Right lobe of liver (tissue), 6 donors: ENCODE results near the gene TMPRSS7. TPM values are rescaled to one million over a fixed set of nuclear protein-coding genes. Genes with fewer than 3 reads are reported as not detected.

Experiments used
- ATAC-seq, 4 donors: fragments of 200-7000 bp; cut with Tn5 transposase; one replicate each; pipeline ENCODE4 v1.9.1; 2020; ENCODE audit warnings: mild to moderate bottlenecking in 4 of 4, moderate library complexity in 4 of 4
- DNase-seq, 3 donors: peaks; one replicate each; pipeline ENCODE4 v3.0.0-alpha.2; 2020
- H3K27ac ChIP-seq, 3 donors: fragments of 200-600 bp; one replicate each; pipeline ENCODE4 v1.8.0; 2022
- H3K27me3 ChIP-seq, 2 donors: fragments of 200-600 bp; one replicate each; pipeline ENCODE4 v1.8.0; 2022
- H3K36me3 ChIP-seq, 4 donors: fragments of 200-600 bp; sonication (generic) in 1 of 4; one replicate each; pipeline versions ENCODE4 v1.5.1 to v1.8.0; 2017 to 2022; ENCODE audit warnings: control low read depth in 1 of 4
- H3K4me1 ChIP-seq, 4 donors: fragments of 200-600 bp; sonication (generic) in 1 of 4; one replicate each; pipeline versions ENCODE4 v1.5.1 to v1.8.0; 2017 to 2022; ENCODE audit warnings: control low read depth in 1 of 4
- H3K4me3 ChIP-seq, 3 donors: fragments of 200-600 bp; one replicate each; pipeline ENCODE4 v1.8.0; 2022
- H3K9me3 ChIP-seq, 4 donors: fragments of 200-600 bp; sonication (generic) in 1 of 4; one replicate each; pipeline versions ENCODE4 v1.5.1 to v1.8.0; 2017 to 2022; ENCODE audit warnings: control low read depth in 1 of 4
- POLR2A ChIP-seq: fragments of 450-650 bp; IDR thresholded peaks from one replicate; pipeline ENCODE4 v1.6.1; 2017; ENCODE audit warnings: antibody characterized with exemption, mild to moderate bottlenecking
- WGBS: methylation state at CpG from one replicate; pipeline ENCODE4 v1.1.6; 2018; ENCODE audit warnings: low coverage, low lambda C conversion rate; ENCODE audit not compliant: insufficient coverage; ENCODE audit errors: missing lambda C conversion rate; 5-methylcytosine and 5-hydroxymethylcytosine counted together
- intact Hi-C, 2 donors: fragments of 100-400 bp; cut with DNase I; formaldehyde crosslinking; loops; one replicate each; pipeline versions ENCODE4 v1.11.2 to v1.14.1; 2022
- microRNA counts: library from miRNA; unstranded; fragments of <30 nt; microRNA quantifications from one replicate; lab custom pipeline; 2016
- microRNA-seq, 2 donors: library from miRNA; unstranded; fragments of <30 nt; microRNA quantifications; one replicate each; pipeline ENCODE4, GENCODE V29; 2019 to 2020
- small RNA-seq, 2 experiments: library from RNA; depleted of rRNA; stranded (forward); fragments of <200 nt; gene quantifications; one replicate each; pipeline ENCODE3, GENCODE V24; 2016
- total RNA-seq, 6 experiments: library from RNA; depleted of rRNA in 2 of 6; stranded (reverse); fragments of >200 nt in 2 of 6; fragmentation: NEBNext Ultra II Directional in 3 of 6; extraction: Animal tissue kit (Norgen Biotek cat#: 25700) in 3 of 6; gene quantifications; one replicate each; pipeline versions ENCODE4 v1.1.0 to v1.2.4, GENCODE V29; 2016 to 2023
- TF ChIP-seq, protein P1 (sequence below), 4 donors: fragments of 200-600 bp in 3 of 4; fragments of 450-650 bp in 1 of 4; IDR thresholded peaks; one replicate each; pipeline versions ENCODE4 v1.5.1 to v1.8.0; 2016 to 2022; ENCODE audit warnings: antibody characterized with exemption in 4 of 4, mild to moderate bottlenecking in 2 of 4
- donor health status: DM: no; HTN: yes; CAD: no.
- donor health status: DM: no; HTN: no; CAD: no.
- donor health status: DM: no; HTN: no; CAD: no.
- donor health status: DM: no; HTN: yes; CAD: no.
- donor health status: DM: no; HTN: yes; CAD: no.

The TMPRSS7 gene
- total RNA-seq, 6 experiments from 2014 or later = not detected

- 69% methylated on average over 4 of the region's 4 CpGs for WGBS
- no peak for ATAC-seq
- H3K4me3 ChIP-seq = no peak overlapping the region
Measured at GRCh38 chr3:112129925-112130637, 95.5 kb downstream of the TMPRSS7 start.

DNA sequence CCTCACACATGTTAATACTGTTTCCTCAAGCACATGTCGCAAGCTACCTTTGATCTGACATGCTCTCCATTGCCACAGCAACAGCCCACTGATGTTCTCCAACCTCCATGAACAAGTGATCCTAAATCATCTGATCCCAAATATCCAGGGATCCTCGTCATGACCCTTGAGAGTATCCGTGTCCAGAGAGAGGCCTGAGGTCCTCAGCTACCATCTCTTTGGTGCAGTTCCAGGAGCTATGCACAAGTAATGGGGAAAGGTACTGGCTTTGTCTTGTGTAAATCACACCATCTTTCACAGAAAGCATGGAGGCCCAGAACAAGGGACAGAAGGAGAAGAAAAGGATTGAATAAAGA lies 96.1 kb downstream of the TMPRSS7 start:
- Histone ChIP-seq H3K9me3 (no peaks in the 10 kb centered on the region), H3K4me1 (no peaks in the 10 kb centered on the region), H3K4me3 (no peak overlapping the region), H3K27me3 (no peaks in the 10 kb centered on the region), H3K36me3 (no peaks in the 10 kb centered on the region), H3K27ac (no peak overlapping the region)
- intact Hi-C loops = no loop called here
- DNase-seq (no peak), ATAC-seq (no peak)
- WGBS = 58% methylated on average over 3 of the region's 3 CpGs
- TF ChIP-seq POLR2A = no peak
- TF ChIP-seq, protein P1, sequence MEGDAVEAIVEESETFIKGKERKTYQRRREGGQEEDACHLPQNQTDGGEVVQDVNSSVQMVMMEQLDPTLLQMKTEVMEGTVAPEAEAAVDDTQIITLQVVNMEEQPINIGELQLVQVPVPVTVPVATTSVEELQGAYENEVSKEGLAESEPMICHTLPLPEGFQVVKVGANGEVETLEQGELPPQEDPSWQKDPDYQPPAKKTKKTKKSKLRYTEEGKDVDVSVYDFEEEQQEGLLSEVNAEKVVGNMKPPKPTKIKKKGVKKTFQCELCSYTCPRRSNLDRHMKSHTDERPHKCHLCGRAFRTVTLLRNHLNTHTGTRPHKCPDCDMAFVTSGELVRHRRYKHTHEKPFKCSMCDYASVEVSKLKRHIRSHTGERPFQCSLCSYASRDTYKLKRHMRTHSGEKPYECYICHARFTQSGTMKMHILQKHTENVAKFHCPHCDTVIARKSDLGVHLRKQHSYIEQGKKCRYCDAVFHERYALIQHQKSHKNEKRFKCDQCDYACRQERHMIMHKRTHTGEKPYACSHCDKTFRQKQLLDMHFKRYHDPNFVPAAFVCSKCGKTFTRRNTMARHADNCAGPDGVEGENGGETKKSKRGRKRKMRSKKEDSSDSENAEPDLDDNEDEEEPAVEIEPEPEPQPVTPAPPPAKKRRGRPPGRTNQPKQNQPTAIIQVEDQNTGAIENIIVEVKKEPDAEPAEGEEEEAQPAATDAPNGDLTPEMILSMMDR (IDR thresholded peaks at IDR 0.05) = no peak

More at GRCh38 chr3:112129925-112130637, 95.5 kb downstream of the TMPRSS7 start:
- Histone ChIP-seq H3K36me3 (no peaks in the 10 kb centered on the region), H3K9me3 (no peaks in the 10 kb centered on the region), H3K27me3 (no peaks in the 10 kb centered on the region), H3K4me1 (no peaks in the 10 kb centered on the region), H3K27ac (no peak overlapping the region)
- DNase-seq = no peak
- intact Hi-C loops = no loop called here
- TF ChIP-seq, protein P1 (IDR thresholded peaks at IDR 0.05) = no peak
- no peak for TF ChIP-seq POLR2A

MicroRNAs encoded within 50 kb of the gene (microRNA counts, 767-probe panel; counts per million panel counts)
- 237 counts per million for microRNA hsa-miR-567 (lab: Ali Mortazavi, UCI)

Small RNAs within 50 kb of the gene (microRNA-seq; reads per million reads assigned to microRNA genes)
- 0 reads per million in 2 donors for gene MIR567

Small RNAs within 50 kb of the gene (small RNA-seq; reads per million reads assigned to genes)
- gene MIR567 = 0 reads per million in 2 experiments

Other genes with a start within 250 kb of the TMPRSS7 start
- 10 to 100 TPM; 21.9 to 40.6 (median 31.2) TPM for gene PHLDB2, start 175.5 kb upstream of the TMPRSS7 start, total RNA-seq
- 10 to 100 TPM; 16.7 to 25.2 (median 20.8) TPM for gene ABHD10, start 55.7 kb upstream of the TMPRSS7 start, total RNA-seq
- not detected for gene TAGLN3, start 35.8 kb upstream of the TMPRSS7 start, total RNA-seq
- under 1 TPM; 0.12 to 0.69 (median 0.34) TPM for gene C3orf52, start 51.7 kb downstream of the TMPRSS7 start, total RNA-seq
- under 1 TPM in 2 of 6 experiments, not detected in 4; 0.12 to 0.18 TPM for gene GCSAM, start 98.5 kb downstream of the TMPRSS7 start, total RNA-seq